Anterior cingulate cortex (tissue), 58 donors: ENCODE measurements around the gene FABP6.
A peak's percentile ranks its signal among the peaks of the same experiment; 100 is the strongest.

ENCODE experiments used
- DNase-seq, 58 donors: peaks; one replicate each; lab custom pipeline; 2025; lab: John Stamatoyannopoulos, UW

The FABP6 gene

DNA sequence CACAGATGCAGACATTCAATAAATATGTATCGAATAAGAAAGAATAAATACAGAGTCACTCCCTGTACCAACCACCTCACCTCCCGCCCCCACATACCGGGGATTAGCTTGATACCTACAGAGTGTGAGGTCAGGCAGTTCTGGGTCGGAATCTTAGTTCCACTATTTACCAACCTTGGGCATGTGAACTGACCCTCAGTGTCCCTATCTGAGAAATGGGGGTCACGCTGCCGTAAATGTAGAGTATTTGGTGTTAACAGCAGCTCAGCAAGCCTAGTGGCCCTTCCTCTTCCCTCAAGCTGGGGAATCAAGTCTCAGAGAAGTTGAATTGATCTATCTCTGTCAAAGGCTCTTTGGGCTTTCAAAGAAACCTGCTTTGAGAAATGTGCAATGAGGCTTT lies 57.6 kb downstream of the FABP6 start:
- DNase-seq = no peak

DNA sequence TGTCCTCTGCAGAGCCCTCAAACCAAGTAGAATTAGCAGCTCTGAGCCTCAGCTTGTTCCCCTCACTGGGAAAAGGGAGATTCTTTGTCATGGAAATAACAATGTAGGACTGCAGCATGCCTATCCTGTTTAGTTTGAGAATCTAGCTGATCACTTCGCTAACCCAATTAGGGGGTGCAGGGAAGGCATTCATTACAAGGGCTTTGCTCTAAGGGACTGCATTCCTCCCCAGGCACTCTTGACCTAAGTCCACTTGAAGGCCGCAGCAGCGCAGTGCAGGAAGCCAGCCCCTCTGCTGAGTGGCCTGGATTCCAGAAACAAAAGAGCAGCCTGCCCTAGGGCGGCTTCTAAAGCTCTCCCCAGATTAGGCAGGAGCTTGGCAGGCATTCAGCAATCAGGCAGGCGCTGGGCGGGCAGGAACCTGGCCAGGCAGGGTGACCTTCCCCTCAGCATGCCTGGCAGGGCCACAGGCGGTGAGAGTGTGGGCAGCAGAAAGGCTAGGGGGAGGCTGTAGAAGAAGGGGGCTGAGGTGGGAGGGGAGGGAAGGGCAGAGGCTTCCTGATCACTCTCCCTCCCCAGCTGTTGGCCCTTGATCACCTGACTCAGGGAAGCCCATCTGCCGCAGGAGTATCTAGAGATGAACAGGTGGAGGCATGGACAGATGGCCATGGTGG lies 58.2 kb downstream of the FABP6 start:
- DNase-seq = peak in 47 of 58 donors; percentile 7 to 76 (median 28)
